HT1080 (cell line): ENCODE data around the gene CLDN20. TPM values are rescaled to one million over a fixed set of nuclear protein-coding genes. Genes with fewer than 3 reads are reported as not detected.
"Not testable (repeated sequence)": the region's sequence is repeated elsewhere in the genome, so short reads cannot be mapped to it uniquely, and the experiment has no call there.

Experiments
- DNase-seq: peaks from one replicate; pipeline ENCODE4 v3.0.0-alpha.2; 2015; ENCODE audit warnings: low read depth
- polyA plus RNA-seq, 2 experiments: library from polyadenylated mRNA; depleted of rRNA; stranded (reverse); fragments of >200 nt; gene quantifications; 2 replicates each; pipeline ENCODE4 v1.2.3, GENCODE V29; 2015
- total RNA-seq: library from RNA; depleted of rRNA; stranded (reverse); fragments of >200 nt; shearing (Covaris generic); gene quantifications from 2 replicates; pipeline ENCODE4 v1.2.3, GENCODE V29; 2014; rRNA removed

Gene CLDN20
- total RNA-seq, result not detected in 2 replicates
- not detected in 2 replicates for polyA plus RNA-seq (2015; cell fraction: cytosol; rRNA removed)
- polyA plus RNA-seq (2015; cell fraction: nucleus; rRNA removed), result not detected in 2 replicates

GRCh38 chr6:155263373-155264063, at the start of gene CLDN20:
CLDN20 (plus strand) TSS chr6:155264013; CDS start chr6:155275720, 11,707 bp downstream.
- no peak for DNase-seq

GRCh38 chr6:155215906-155216305, 47.9 kb upstream of the CLDN20 start:
- no peak for DNase-seq

- no peak for DNase-seq
Observed at GRCh38 chr6:155216312-155217046, 47.3 kb upstream of the CLDN20 start.

- DNase-seq, result not testable (repeated sequence)
Observed at GRCh38 chr6:155218711-155219110, 45.1 kb upstream of the CLDN20 start.

GRCh38 chr6:155219299-155219698, 44.5 kb upstream of the CLDN20 start:
- DNase-seq, result no peak

GRCh38 chr6:155219858-155220301, 43.9 kb upstream of the CLDN20 start:
- DNase-seq, result no peak

GRCh38 chr6:155221086-155221485, 42.7 kb upstream of the CLDN20 start:
- no peak for DNase-seq

GRCh38 chr6:155222506-155222905, 41.3 kb upstream of the CLDN20 start:
- DNase-seq, result no peak

- peak; percentile 96 for DNase-seq
Observed at GRCh38 chr6:155223646-155224451, 40.0 kb upstream of the CLDN20 start.

GRCh38 chr6:155224618-155225017, 39.2 kb upstream of the CLDN20 start:
- peak; percentile 30 for DNase-seq

GRCh38 chr6:155227046-155227445, 36.8 kb upstream of the CLDN20 start:
- DNase-seq, result no peak

- DNase-seq, result no peak
Observed at GRCh38 chr6:155228546-155229166, 35.2 kb upstream of the CLDN20 start.

- not testable (repeated sequence) for DNase-seq
Observed at GRCh38 chr6:155230975-155231374, 32.8 kb upstream of the CLDN20 start.

GRCh38 chr6:155232848-155233247, 31.0 kb upstream of the CLDN20 start:
- no peak for DNase-seq

GRCh38 chr6:155234167-155234566, 29.6 kb upstream of the CLDN20 start:
- DNase-seq, result no peak

GRCh38 chr6:155234687-155235086, 29.1 kb upstream of the CLDN20 start:
- DNase-seq, result no peak

- DNase-seq, result no peak
Observed at GRCh38 chr6:155235087-155235486, 28.7 kb upstream of the CLDN20 start.

- DNase-seq, result no peak
Observed at GRCh38 chr6:155237613-155238012, 26.2 kb upstream of the CLDN20 start.

- no peak for DNase-seq
Observed at GRCh38 chr6:155240905-155241600, 22.8 kb upstream of the CLDN20 start.

- DNase-seq, result no peak
Observed at GRCh38 chr6:155241966-155242365, 21.8 kb upstream of the CLDN20 start.

GRCh38 chr6:155244434-155244833, 19.4 kb upstream of the CLDN20 start:
- DNase-seq, result no peak
